Testis (tissue), 3 donors: ENCODE data around the gene OR10T2. TPM values are rescaled to one million over a fixed set of nuclear protein-coding genes. Genes with fewer than 3 reads are reported as not detected.
"Not testable (repeated sequence)": the region's sequence is repeated elsewhere in the genome, so short reads cannot be mapped to it uniquely, and the experiment has no call there.

Source experiments
- DNase-seq: peaks from one replicate; pipeline ENCODE4 v3.0.0-alpha.2; 2019
- H3K27ac ChIP-seq, 2 donors: fragments of 200-600 bp; sonication (generic); one replicate each; pipeline ENCODE4 v1.5.1; 2019
- H3K27me3 ChIP-seq: fragments of 200-600 bp; sonication (generic); one replicate; pipeline ENCODE4 v1.5.1; 2019
- H3K36me3 ChIP-seq: fragments of 200-600 bp; sonication (generic); one replicate; pipeline ENCODE4 v1.5.1; 2017; ENCODE audit warnings: low read depth; ENCODE audit errors: missing control alignments
- H3K4me1 ChIP-seq: fragments of 200-600 bp; sonication (generic); one replicate; pipeline ENCODE4 v1.5.1; 2019
- H3K4me3 ChIP-seq, 2 donors: fragments of 200-600 bp; sonication (generic); one replicate each; pipeline ENCODE4 v1.5.1; 2017 to 2019
- H3K9me3 ChIP-seq: fragments of 200-600 bp; sonication (generic); one replicate; pipeline ENCODE4 v1.5.1; 2017
- CTCF ChIP-seq, 3 experiments: fragments of 450-650 bp in 2 of 3; fragments of 200-600 bp in 1 of 3; sonication (generic) in 1 of 3; IDR thresholded peaks; one replicate each; pipeline ENCODE4 v1.5.1; 2016 to 2019; ENCODE audit warnings: antibody characterized with exemption in 3 of 3, mild to moderate bottlenecking in 2 of 3, moderate library complexity in 1 of 3
- POLR2A ChIP-seq: fragments of 450-650 bp; IDR thresholded peaks from one replicate; pipeline ENCODE4 v1.6.1; 2017; ENCODE audit warnings: antibody characterized with exemption, mild to moderate bottlenecking, moderate library complexity
- WGBS, 2 donors: methylation state at CpG; one replicate each; pipeline ENCODE4 v1.1.5; 2018; 5-methylcytosine and 5-hydroxymethylcytosine counted together
- intact Hi-C: fragments of 100-400 bp; cut with DNase I; formaldehyde crosslinking; loops from one replicate; pipeline ENCODE4 v1.15.1; 2023; ENCODE audit warnings: low total_unique reads
- polyA plus RNA-seq: library from polyadenylated mRNA; stranded (reverse); fragments of 350-450 nt; fragmentation: Illumina TruSeq; extraction: RNeasy Lipid Tissue Mini Kit (QIAGEN cat#74804); gene quantifications from one replicate; pipeline ENCODE4 v1.2.3, GENCODE V29; 2014; ENCODE audit warnings: low read depth, low replicate concordance; ENCODE audit not compliant: insufficient read depth
- total RNA-seq, 2 donors: library from RNA; depleted of rRNA; stranded (reverse); fragments of >200 nt; gene quantifications; one replicate each; pipeline ENCODE4 v1.2.3, GENCODE V29; 2016

The OR10T2 gene
- total and polyA plus RNA-seq, 3 donors from 2014 or later, result 0.94 TPM; not detected in 2

- intact Hi-C loops, result no loop called here
- no peak for DNase-seq
- H3K4me1 ChIP-seq, result no peaks in the 10 kb centered on the region
- H3K4me3 ChIP-seq, result no peak within 1 kb of the TSS
- H3K27ac ChIP-seq, result no peak within 1 kb of the TSS
- 42 to 46% methylated on average over 6 of the region's 6 CpGs for WGBS, 2 donors
- no peaks in the 10 kb centered on the region for H3K27me3 ChIP-seq
- no peaks in the 10 kb centered on the region for H3K36me3 ChIP-seq
- TF ChIP-seq CTCF (IDR thresholded peaks at IDR 0.05), result no peak
- TF ChIP-seq POLR2A, result no peak
- H3K9me3 ChIP-seq, result no peaks in the 10 kb centered on the region
These were observed 45.8 kb downstream of the OR10T2 start, which contains the start of gene CD1E for GRCh38 chr1:158353303-158354075. TSS of gene CD1E (plus strand) at chr1:158353894. CDS start at chr1:158353989, 95 bp downstream.

- H3K36me3 ChIP-seq, result not testable (repeated sequence)
These were observed 50.3 kb downstream of the OR10T2 start for GRCh38 chr1:158348946-158349345.

More at GRCh38 chr1:158348946-158349345, 50.3 kb downstream of the OR10T2 start:
- H3K27ac ChIP-seq, H3K27me3 ChIP-seq, H3K4me1 ChIP-seq, intact Hi-C loops, DNase-seq, H3K9me3 ChIP-seq: not testable (repeated sequence)
- WGBS, 2 donors, result 80 to 93% methylated on average over 6 to 10 of the region's 24 CpGs
- peak overlapping the region in 1 of 2 donors; percentile 20 for H3K4me3 ChIP-seq

Other genes with a start within 250 kb of the OR10T2 start
- 1 to 10 TPM; 2.5 to 3.1 TPM for gene CD1D, start 218.6 kb downstream of the OR10T2 start, total RNA-seq
- gene CD1D, start 218.6 kb downstream of the OR10T2 start, polyA plus RNA-seq, result 6.6 TPM
- gene CD1A, start 145.0 kb downstream of the OR10T2 start, total RNA-seq, result under 1 TPM; 0.24 to 0.25 TPM
- gene CD1A, start 145.0 kb downstream of the OR10T2 start, polyA plus RNA-seq, result not detected
- gene CD1C, start 109.5 kb downstream of the OR10T2 start, total RNA-seq, result 1 to 10 TPM in 1 of 2 donors, not detected in 1; 1.2 TPM
- gene CD1C, start 109.5 kb downstream of the OR10T2 start, polyA plus RNA-seq, result 3.1 TPM
- gene CD1B, start 67.9 kb downstream of the OR10T2 start, total RNA-seq, result not detected
- gene CD1B, start 67.9 kb downstream of the OR10T2 start, polyA plus RNA-seq, result 0.30 TPM
- 1 to 10 TPM in 1 of 2 donors, under 1 TPM in 1; 0.16 to 1.3 TPM for gene CD1E, start 45.6 kb downstream of the OR10T2 start, total RNA-seq
- 1.8 TPM for gene CD1E, start 45.6 kb downstream of the OR10T2 start, polyA plus RNA-seq
- not detected for gene OR10K2, start 26.8 kb upstream of the OR10T2 start, total RNA-seq
- gene OR10K2, start 26.8 kb upstream of the OR10T2 start, polyA plus RNA-seq, result not detected
- not detected for gene OR10K1, start 62.4 kb upstream of the OR10T2 start, total RNA-seq
- not detected for gene OR10K1, start 62.4 kb upstream of the OR10T2 start, polyA plus RNA-seq
- gene OR10R2, start 72.8 kb upstream of the OR10T2 start, total RNA-seq, result not detected
- gene OR10R2, start 72.8 kb upstream of the OR10T2 start, polyA plus RNA-seq, result not detected
- gene OR6Y1, start 154.9 kb upstream of the OR10T2 start, total RNA-seq, result not detected
- not detected for gene OR6Y1, start 154.9 kb upstream of the OR10T2 start, polyA plus RNA-seq
- gene OR6P1, start 171.1 kb upstream of the OR10T2 start, total RNA-seq, result not detected
- not detected for gene OR6P1, start 171.1 kb upstream of the OR10T2 start, polyA plus RNA-seq
- gene OR10X1, start 180.4 kb upstream of the OR10T2 start, total RNA-seq, result not detected
- gene OR10X1, start 180.4 kb upstream of the OR10T2 start, polyA plus RNA-seq, result not detected
- gene OR10Z1, start 205.8 kb upstream of the OR10T2 start, total RNA-seq, result not detected
- not detected for gene OR10Z1, start 205.8 kb upstream of the OR10T2 start, polyA plus RNA-seq